Measurements from ENCODE around the gene PIANP. TPM values are rescaled to one million over a fixed set of nuclear protein-coding genes. Genes with fewer than 3 reads are reported as not detected.

Gene PIANP
- total RNA-seq, 1 donor = not detected

DNA sequence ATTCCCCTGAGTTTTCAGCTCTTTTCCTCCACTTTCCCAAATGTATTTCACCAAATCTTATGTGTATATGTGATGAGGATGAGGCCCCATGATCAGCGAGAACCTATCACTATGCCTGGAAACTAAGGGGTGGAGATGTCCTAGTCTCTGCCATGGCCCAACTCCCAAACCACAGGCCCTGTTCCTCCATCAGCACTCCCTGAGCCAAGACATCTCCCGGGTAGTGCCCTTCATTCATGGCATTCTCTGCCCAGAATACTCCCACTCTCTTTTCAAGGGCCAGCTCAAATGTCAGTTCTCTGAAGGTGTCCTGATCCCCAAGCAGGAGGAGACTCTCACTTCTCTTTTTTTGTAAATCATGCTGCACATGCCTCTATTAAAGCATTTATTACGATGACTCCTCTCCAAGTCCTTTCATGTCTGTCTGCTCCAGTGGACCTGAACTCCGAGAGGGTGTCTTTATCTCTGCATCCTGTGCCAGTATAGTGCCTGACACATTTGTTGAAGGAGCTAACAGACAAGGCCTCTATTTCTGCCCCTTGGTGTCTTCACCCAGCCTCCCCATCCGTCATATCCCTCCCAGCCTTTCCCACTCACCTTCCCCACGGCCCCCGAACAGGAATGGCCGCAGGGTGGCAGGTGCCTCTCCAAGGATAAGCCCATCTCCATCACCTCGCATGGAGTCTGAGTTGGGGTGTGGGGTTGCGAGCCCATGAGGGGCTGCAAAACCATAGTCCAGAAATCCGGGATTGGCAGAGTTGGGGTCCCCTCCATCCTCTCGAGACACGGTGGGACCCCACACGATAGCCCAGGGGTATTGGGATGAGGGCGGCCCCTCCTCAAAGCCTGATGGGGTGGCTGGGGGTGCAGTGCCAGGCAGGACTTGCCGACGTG, 3.7 kb downstream of the PIANP start:
- Histone ChIP-seq H3K9me3 (ENCODE audit: low read depth, low read length) (no peaks in the 10 kb centered on the region), H3K4me1 (ENCODE audit: insufficient read depth, low read length) (peaks cover 27% of the 10 kb centered on the region), H3K27me3 (ENCODE audit: insufficient read depth, low read length) (peaks cover 34% of the 10 kb centered on the region), H3K4me3 (ENCODE audit: low read length) (no peak overlapping the region)

DNA sequence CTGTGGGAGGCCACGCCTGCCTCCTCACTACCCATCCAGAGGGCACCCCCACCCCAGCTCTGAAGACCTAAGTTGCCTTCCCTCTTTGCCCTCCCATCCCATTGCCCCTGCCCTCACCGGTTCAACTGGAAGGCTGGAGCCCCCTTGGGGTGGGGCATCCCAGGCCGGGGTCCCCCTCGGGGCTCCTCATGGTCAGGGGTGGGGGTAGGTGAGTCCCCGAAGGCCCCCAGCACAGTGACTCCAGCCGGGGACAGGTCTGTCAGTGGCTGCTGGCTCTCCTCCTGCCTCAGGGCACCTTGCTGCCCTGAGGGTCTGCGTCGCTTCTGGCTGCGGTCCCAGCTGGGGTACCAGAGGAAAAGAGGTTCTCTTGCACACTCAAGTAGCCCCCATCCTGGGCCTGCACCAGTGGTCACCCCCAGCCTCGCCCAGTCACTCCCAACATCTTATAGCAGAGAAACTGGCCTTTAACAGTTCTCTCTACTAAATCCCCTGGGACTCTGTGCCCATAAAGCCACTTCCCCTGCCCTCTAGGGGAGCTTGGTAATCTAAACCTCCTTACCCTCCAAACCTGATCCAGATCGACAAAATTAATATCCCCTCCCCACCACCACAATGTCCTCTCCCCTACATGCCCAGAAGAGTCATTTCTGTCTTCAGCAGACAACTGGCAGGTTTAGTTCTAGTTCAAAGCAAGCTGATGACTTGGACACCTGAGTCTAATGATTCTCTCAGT, 5.1 kb downstream of the PIANP start:
- H3K9me3 ChIP-seq (ENCODE audit: low read depth, low read length) = no peaks in the 10 kb centered on the region
- H3K27me3 ChIP-seq (ENCODE audit: insufficient read depth, low read length) = peaks cover 22% of the 10 kb centered on the region
- peaks cover 27% of the 10 kb centered on the region for H3K4me1 ChIP-seq (ENCODE audit: insufficient read depth, low read length)
- H3K4me3 ChIP-seq (ENCODE audit: low read length) = no peak overlapping the region

DNA sequence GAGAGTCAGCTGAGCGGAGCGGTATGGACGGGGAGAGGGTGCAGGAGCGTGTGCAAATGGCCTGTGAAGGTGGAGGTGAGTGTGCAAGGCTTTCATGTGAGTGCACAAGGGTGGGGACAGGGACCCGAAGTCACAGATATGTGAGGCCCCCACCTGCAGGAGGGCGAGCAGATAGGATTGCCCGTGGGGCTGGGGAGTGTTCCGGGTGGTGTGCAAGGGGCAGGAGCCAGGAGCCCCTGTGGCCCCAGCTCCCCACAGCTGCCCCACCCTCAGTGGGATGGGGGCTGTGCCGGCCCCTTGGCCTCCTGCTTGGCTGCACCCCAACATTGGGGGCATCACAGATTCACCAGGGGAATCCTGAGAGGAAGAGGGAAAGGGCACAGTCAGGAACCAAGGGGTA, 5.9 kb downstream of the PIANP start:
- Histone ChIP-seq H3K4me1 (ENCODE audit: insufficient read depth, low read length) (peaks cover 28% of the 10 kb centered on the region), H3K9me3 (ENCODE audit: low read depth, low read length) (no peaks in the 10 kb centered on the region), H3K4me3 (ENCODE audit: low read length) (no peak overlapping the region), H3K27me3 (ENCODE audit: insufficient read depth, low read length) (peaks cover 18% of the 10 kb centered on the region)

DNA sequence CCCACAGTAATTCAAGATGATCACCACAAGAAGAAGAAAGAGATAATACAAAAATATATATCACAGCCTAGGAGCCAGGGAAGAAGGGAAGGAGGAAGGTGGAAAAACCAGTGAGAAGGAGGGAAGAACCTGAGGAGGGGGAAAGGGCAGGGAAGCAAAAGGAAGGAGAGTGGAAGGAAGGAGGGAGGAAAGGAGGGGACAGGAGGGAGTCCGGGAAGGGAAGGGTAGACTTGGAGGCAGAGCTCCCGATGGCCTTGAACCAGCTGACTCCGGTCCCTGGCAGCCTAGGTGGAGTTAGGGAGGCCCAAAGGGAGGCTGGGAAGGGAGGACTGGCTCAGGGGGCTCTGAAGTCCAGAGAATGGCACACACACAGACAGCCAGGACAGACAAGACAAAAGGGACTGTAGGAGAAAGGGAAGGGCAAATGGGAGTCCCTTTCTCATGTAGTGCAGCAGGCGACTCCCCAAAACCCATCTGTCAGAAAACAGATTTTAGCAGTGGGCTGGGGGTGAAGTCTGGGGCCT, 6.7 kb downstream of the PIANP start:
- H3K27me3 ChIP-seq (ENCODE audit: insufficient read depth, low read length) = peaks cover 10% of the 10 kb centered on the region
- no peaks in the 10 kb centered on the region for H3K9me3 ChIP-seq (ENCODE audit: low read depth, low read length)
- no peak overlapping the region for H3K4me3 ChIP-seq (ENCODE audit: low read length)
- H3K4me1 ChIP-seq (ENCODE audit: insufficient read depth, low read length) = peaks cover 26% of the 10 kb centered on the region

- Histone ChIP-seq H3K9me3 (ENCODE audit: low read depth, low read length) (no peaks in the 10 kb centered on the region), H3K4me3 (ENCODE audit: low read length) (no peak overlapping the region)
These were observed 7.7 kb downstream of the PIANP start for GRCh38 chr12:6692888-6693287.

DNA sequence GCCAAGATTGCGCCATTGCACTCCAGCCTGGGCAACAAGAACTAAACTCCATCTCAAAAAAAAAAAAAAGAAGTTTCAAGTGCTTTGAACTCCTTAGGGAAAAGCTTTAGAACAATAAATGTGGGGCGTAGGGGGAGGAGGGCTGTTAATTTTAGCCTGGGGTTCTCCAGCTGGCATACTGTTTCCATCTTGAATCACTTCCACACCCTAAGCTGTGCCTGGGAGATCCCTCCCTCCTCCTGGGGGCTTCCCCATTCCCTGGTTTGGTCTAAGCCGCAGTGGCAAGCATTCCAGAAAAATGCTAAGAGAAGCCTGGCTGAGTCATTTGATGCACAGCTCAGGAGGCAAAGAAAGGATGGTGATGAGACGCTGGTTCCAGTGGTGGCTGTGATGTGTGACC, 9.1 kb downstream of the PIANP start:
- peaks cover 33% of the 10 kb centered on the region for H3K4me1 ChIP-seq (ENCODE audit: insufficient read depth, low read length)
- no peaks in the 10 kb centered on the region for H3K27me3 ChIP-seq (ENCODE audit: insufficient read depth, low read length)
- no peaks in the 10 kb centered on the region for H3K9me3 ChIP-seq (ENCODE audit: low read depth, low read length)
- H3K4me3 ChIP-seq (ENCODE audit: low read length) = no peak overlapping the region

More at GRCh38 chr12:6692888-6693287, 7.7 kb downstream of the PIANP start:
- Histone ChIP-seq H3K27me3 (ENCODE audit: insufficient read depth, low read length) (no peaks in the 10 kb centered on the region), H3K4me1 (ENCODE audit: insufficient read depth, low read length) (peaks cover 30% of the 10 kb centered on the region)

DNA sequence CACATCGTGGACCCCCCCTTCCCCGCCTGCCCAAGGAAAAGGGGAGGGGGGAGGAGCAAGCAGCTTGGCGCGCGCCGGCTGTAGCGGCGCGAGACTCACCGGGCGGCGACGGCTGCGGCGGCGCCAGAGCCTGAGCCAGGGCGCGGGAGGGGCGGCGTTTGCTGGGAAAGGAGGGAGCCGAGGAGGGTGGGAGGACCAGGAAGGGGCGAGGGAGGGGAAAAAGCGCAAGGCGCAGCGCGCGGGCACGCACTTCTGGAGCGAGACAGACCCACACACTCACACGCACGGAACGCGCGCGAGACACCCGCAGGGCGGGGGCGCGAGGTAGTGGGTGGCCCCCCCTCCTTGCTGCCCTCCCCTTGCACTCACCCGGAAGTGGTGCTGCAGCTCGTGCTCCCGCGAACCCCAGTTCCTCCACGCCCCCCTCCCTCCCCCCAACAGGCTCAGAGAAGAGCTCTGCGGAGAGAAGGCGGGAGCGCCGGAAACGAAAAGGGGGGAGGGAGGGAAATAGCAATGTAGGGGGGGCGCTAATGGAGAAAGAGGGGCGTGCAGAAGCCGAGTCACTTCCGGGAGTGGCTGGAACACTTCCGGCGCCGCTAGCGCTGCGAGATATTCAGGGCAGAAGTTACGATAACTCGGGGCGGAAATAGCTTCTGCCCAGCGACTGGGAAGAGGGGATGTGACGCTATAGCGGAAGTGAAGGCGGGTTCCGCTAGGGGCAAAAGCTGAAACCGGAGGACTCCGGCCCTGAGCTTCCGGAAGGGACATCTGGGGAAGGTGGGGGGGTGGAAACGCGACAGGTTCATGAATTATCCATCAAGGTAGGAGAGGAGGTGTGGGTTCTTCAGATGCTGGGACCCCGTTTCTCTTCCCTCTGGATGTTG, 11.4 kb downstream of the PIANP start, which contains the start of gene ZNF384:
Gene ZNF384 (minus strand): TSS at position 377 of the 884 bp plus-strand sequence. CDS start 9,855 bp downstream, outside the sequence.
- peak within 1 kb of the TSS; percentile 81 for H3K4me3 ChIP-seq (ENCODE audit: low read length)
- peaks cover 46% of the 10 kb centered on the region for H3K4me1 ChIP-seq (ENCODE audit: insufficient read depth, low read length)
- H3K9me3 ChIP-seq (ENCODE audit: low read depth, low read length) = no peaks in the 10 kb centered on the region
- no peaks in the 10 kb centered on the region for H3K27me3 ChIP-seq (ENCODE audit: insufficient read depth, low read length)

GRCh38 chr12:6688543-6688998, 12.0 kb downstream of the PIANP start:
- Histone ChIP-seq H3K9me3 (ENCODE audit: low read depth, low read length) (no peaks in the 10 kb centered on the region), H3K27me3 (ENCODE audit: insufficient read depth, low read length) (no peaks in the 10 kb centered on the region), H3K4me1 (ENCODE audit: insufficient read depth, low read length) (peaks cover 50% of the 10 kb centered on the region), H3K4me3 (ENCODE audit: low read length) (peak overlapping the region; percentile 81)

DNA sequence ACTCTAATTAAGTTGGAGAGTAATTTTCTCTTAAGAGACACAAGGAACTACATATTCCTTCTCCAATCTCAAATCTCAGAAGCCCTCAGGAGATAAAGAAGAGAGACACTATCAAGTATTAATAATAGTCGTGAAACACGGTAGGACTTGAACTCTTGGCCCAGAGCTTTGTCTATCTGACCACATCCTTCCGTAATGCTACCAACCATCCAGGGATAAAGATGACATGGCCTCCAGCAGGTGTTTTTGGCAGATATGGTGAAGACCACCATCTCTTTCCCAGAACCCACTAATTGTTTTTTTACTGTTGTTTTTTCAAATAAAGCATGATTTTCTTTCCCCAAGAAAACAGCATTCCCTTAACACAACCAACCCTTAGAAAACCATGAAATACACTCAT, 14.8 kb downstream of the PIANP start:
- Histone ChIP-seq H3K9me3 (ENCODE audit: low read depth, low read length) (no peaks in the 10 kb centered on the region), H3K4me1 (ENCODE audit: insufficient read depth, low read length) (peaks cover 47% of the 10 kb centered on the region), H3K4me3 (ENCODE audit: low read length) (no peak overlapping the region), H3K27me3 (ENCODE audit: insufficient read depth, low read length) (no peaks in the 10 kb centered on the region)

- Histone ChIP-seq H3K4me1 (ENCODE audit: insufficient read depth, low read length) (peaks cover 36% of the 10 kb centered on the region), H3K4me3 (ENCODE audit: low read length) (no peak overlapping the region), H3K9me3 (ENCODE audit: low read depth, low read length) (no peaks in the 10 kb centered on the region), H3K27me3 (ENCODE audit: insufficient read depth, low read length) (no peaks in the 10 kb centered on the region)
These were observed 16.0 kb downstream of the PIANP start for GRCh38 chr12:6684609-6685008.

DNA sequence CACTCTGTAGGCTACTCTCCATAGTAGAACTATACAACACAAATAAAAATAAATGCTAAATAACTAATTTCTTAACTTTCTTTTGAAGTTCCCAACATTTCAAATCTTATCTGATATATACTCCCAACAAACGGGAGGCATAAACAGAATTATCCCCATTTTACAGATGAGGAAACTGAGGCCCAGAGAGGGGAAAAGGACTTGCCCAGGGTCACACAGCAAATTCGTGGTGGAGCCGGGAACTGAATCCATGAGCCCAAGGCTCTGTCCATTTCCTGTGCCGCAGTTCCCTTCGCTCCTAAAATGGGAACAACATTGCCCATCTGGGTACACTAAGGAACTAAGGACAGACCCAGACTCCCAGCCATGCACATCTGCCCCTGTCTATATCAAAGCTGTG, 23.7 kb downstream of the PIANP start:
- H3K27me3 ChIP-seq (ENCODE audit: insufficient read depth, low read length) = no peaks in the 10 kb centered on the region
- H3K9me3 ChIP-seq (ENCODE audit: low read depth, low read length) = no peaks in the 10 kb centered on the region
- no peak overlapping the region for H3K4me3 ChIP-seq (ENCODE audit: low read length)
- no peaks in the 10 kb centered on the region for H3K4me1 ChIP-seq (ENCODE audit: insufficient read depth, low read length)

DNA sequence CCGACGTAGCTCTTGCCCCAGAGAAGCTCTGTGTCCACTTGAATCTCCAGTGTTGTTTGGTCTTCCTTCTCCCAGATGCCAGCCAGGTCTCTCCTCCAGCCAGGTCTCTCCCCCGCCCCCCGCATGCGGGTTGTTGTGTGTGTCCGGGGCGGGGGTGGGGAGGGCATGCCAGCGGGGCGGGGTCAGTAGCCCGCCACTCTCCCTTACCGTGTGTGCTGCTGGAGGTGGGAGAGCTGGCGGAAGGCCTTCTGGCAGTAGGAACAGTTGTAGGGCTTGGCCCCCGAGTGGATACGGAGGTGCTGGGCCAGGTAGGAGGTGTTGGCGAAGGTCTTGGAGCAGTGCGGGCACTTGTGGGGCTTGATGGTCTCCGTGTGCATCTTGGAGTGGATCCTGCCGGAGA, 28.5 kb downstream of the PIANP start:
- Histone ChIP-seq H3K4me3 (ENCODE audit: low read length) (no peak overlapping the region), H3K4me1 (ENCODE audit: insufficient read depth, low read length) (no peaks in the 10 kb centered on the region), H3K9me3 (ENCODE audit: low read depth, low read length) (no peaks in the 10 kb centered on the region), H3K27me3 (ENCODE audit: insufficient read depth, low read length) (no peaks in the 10 kb centered on the region)

DNA sequence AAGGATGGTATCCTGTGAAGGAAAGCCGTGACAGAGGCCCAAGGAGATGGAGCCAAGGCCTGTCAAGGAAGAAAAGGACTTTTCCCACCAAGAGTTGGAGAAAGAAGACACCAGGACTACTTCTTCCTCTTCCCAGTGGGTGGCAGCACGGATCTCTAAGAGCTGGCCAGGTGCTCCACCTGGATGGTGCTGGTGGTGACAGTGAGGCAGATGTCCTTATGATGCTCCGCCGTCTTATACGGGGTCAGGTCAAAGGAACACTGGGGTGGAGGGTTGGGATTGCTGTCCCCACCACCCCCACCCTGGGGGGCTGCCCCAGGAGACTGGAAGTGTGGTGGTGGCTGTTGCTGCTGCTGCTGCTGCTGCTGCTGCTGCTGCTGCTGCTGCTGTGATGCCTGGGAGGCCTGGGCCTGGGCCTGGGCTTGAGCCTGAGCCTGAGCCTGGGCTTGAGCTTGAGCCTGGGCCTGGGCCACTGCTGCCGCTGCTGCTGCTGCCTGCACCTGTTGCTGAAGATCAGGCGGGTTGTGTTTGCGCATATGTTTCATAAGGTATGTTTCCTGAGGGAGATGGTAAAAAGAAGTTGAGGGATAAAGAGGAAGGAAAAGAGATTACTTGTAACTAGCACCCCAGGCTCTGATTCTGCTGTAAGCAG, 32.9 kb downstream of the PIANP start:
- no peaks in the 10 kb centered on the region for H3K9me3 ChIP-seq (ENCODE audit: low read depth, low read length)
- H3K4me1 ChIP-seq (ENCODE audit: insufficient read depth, low read length) = peaks cover 8% of the 10 kb centered on the region
- no peaks in the 10 kb centered on the region for H3K27me3 ChIP-seq (ENCODE audit: insufficient read depth, low read length)
- no peak overlapping the region for H3K4me3 ChIP-seq (ENCODE audit: low read length)

- Histone ChIP-seq H3K9me3 (ENCODE audit: low read depth, low read length) (no peaks in the 10 kb centered on the region), H3K27me3 (ENCODE audit: insufficient read depth, low read length) (no peaks in the 10 kb centered on the region), H3K4me1 (ENCODE audit: insufficient read depth, low read length) (peaks cover 21% of the 10 kb centered on the region), H3K4me3 (ENCODE audit: low read length) (no peak overlapping the region)
These were observed 34.4 kb downstream of the PIANP start for GRCh38 chr12:6666211-6666610.

Data from mononuclear cell (primary cell).